ENCODE data around the gene CLK2.
A peak's percentile ranks its signal among the peaks of the same experiment; 100 is the strongest.
"Not testable (repeated sequence)": the region's sequence is repeated elsewhere in the genome, so short reads cannot be mapped to it uniquely, and the experiment has no call there.

CLK2 gene

DNA sequence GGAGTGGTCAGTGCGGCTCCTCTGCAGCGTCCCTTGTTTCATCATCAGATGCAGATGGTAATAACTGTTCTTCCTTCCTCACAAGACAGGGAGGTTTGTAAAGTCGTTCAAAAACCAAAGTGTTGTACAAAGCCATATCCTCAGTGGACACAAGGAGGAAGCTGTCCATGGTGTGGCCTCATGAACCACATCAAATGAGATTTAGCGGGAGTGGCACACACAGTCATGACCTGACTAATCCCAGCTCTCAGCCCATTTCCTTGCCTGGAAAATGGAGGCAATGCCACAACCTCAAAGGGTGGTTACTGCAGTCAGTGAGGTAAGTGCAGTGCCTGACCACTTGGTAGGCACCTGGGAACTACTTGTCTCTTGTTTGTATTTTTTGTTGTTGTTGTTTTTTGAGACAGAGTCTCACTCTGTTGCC is 31.5 kb downstream of the CLK2 start:
- DNase-seq: peak; percentile 78 to 94 (median 86)

DNA sequence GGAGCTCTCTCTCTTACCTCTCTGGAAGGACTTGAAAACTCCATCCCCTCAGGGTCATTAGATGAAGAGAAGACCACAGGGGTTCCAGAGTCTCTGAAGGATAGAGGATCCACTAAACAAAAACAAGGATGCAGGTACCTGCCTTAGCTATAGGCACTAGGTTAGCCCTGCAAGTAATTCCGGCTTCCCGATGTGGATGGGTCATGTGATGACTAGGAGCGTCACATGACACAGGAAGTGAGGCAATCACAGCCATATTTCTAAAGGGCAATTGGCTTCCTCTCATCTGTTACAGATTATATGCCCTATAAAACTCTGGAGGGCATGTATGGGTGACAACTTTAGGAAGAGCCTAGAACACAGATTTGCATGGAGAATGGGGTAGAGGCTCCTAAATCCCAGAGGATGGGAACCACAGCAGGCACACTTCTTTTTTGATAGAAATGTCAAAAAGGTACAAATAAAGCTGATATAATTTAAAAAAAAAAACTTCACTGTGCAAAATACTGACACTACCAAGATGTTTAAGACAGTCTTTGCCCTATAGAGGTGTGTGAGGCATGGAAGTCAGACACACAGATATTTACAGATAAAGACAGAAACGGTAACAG is 32.1 kb downstream of the CLK2 start:
- peak; percentile 87 to 93 (median 90) for DNase-seq

DNA sequence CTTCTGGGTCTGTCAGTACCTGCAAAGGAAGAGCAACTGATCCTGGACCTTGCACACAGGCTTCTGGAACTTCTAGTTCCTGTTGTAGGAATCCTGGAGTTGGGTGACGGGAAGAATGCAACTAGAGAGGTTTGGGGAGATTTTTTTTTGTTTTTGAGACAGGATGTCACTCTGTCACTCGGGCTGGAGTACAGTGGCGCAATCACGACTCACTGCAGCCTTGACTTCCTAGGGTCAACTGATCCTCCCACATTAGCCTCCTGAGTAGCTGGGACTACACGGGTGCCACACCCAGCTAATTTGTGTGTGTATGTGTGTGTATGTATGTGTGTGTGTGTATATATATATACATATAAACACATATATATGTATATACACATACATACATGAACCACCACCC is 36.9 kb downstream of the CLK2 start:
- peak; percentile 16 to 68 (median 57) for DNase-seq

DNA sequence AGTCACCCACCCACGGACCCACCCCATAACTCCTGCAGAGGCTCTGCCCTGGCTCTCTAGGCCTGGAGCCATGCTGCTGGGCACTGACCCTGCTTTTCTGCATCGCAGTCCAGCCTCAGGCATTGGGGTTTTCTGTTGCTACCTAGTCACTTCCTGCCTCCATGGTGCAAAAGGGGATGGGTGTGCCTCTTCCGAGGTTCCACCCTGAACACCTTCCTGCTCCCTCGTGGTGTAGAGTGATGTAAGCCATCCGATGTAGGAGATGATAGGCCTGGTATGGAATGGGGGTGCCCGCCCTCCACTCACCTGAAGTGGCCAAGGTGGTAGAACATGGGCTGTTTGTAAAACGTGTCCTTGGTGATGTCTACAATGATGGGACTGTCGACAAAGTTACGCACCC is 37.9 kb downstream of the CLK2 start:
- DNase-seq: not testable (repeated sequence)

DNA sequence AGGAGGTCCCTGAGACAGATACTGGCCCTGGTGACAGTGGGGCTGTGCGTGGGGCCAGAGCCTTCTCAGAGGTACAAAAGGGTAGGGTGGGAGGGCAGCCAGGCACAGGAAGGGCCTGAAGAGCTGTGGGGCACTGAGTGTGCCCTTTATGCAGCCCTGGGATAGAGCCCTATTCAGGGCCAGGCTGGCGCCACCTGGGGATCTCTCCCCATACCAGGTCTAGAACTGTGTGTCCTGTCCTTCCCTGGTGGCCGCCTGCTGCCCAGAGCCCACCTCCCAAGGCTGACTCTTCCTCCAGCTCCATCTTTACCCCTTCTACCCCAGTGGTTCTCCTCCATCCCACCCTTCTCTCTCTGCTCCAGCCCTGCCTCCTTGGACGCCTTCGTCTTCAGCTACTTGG is 39.8 kb downstream of the CLK2 start:
- DNase-seq: not testable (repeated sequence)

DNA sequence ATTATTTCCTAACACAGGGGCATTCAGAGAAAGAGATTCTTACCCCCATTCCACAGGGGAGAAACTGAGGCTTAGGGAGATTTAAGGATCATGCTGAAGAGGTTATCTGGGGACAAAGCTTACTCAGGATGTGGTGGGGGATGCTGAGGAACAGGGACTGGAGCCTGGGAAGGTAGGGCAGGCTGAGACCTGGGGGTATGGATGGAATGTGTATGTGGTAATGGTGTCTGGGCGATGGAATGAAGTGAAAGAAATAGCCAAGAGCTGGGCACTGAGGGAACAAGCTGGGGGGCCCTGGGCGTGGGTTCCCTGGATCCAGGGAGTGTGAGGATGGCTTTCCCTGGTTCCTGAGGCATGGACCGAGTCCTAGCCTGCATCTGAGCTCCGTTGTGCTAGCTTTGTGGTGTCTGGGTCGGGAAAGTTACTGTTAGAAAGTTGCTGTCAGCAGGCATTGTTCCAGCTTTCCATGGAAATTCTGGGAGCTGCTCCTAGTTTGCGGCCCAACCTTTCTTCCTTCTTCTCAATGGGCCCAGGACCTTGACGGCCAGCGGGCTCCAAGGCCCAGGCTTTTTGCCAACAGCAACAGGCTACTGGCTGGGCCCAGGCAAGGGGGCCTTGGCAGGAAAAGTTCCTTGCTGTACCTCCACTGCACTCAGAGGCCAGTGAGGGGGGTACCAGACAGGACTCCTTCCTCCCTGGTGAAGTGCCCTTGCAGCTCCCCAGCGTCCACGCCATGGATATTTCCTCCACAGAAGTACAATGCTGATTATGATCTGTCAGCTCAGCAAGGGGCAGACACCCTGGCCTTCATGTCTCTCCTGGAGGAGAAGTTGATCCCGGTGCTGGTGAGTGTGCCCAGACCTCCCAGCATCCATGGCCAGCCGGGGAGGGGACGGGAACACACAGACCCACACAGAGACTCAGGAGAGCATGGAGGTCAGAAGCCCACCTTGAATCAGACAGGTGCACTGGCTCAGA is 41.0 kb downstream of the CLK2 start:
- DNase-seq: not testable (repeated sequence)

DNA sequence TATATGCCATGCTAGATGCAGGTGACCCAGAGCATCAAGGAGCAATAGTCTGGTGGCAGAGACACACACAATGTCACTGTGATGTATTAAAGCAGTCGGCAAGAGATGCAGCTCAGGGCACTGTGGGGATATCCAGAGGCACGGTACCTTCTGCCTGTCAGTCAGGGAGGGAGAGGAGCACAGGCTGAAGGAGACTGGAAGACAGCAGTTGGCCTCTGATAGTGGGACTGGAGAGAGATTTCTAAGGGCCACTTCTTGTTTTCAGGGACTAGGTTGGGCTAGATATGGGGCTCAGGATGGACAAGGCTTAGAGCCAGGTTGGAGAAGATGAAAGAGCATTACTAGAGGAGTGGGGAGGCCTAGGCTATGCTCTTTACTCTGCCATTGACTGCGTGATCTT is 42.0 kb downstream of the CLK2 start:
- DNase-seq: not testable (repeated sequence)

DNA sequence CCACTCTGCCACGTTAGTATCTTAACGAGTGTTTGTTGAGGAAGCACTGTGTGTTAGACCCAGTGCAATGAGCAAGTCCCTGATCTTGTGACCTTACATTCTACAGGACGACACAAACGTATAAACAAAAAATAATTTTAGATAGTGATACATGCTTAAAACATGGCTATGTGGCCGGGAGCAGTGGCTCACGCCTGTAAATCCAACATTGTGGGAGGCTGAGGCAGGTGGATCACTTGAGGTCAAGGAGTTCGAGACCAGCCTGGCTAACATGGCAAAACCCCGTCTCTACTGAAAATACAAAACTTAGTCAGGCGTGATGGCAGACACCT is 45.2 kb downstream of the CLK2 start:
- no peak for DNase-seq

DNA sequence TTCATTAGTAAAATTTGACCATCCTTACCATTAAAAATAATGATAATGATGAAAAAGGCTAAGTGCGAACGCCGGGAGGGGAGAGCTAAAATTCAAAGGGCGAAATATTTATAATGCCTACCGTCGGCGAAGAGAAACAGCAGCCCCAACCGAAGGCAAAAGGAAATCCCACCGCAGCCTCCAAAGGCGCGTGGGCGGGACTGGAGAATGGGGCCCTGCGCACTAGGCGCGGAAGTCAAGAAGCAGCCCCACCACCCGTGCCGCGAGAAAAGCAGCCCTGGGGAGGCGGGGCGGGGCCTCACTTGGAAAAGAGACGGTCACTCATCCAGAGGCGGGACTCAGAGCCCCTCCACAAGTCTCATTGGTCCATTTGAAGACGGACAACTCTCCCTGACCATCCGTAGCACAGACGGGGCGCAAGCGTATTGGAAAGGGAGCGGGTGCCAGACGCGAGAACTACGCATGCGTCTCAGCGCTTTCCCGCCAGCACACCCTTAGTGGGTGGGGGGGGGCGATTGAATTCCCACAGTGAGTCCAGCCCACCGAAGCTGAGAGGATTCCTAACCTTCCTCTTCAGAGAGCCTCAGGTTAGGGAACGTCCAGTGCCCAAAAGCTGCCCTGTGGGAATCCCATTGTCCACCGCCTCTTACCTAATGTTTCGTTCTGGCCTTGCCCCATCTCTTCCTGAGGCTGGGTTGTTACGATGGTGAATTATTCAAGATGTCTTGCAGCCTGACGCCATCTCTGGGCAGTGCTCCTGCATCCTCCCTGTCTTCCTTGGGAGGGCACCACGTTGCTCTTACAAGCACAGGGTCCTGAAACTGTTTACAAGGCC is 45.8 kb downstream of the CLK2 start:
- DNase-seq: peak; percentile 98 to 99 (median 98)

DNA sequence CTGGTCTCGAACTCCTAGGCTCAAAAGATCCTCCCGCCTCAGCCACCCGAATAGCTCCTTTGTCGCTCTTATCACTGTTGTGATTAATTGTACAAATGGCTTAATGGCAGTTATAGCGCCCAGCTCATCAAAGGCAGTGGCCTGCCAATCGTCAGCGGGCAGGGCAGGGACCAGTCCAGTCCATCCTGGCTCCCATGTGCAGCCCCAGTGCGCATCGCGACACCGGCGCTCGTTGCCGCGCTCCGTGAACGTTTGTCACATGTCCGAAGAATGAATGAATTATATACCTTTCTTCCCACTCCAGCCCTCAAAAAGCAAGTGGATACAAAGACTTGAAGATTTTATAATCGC is 46.4 kb downstream of the CLK2 start:
- peak; percentile 65 to 73 (median 68) for DNase-seq

DNA sequence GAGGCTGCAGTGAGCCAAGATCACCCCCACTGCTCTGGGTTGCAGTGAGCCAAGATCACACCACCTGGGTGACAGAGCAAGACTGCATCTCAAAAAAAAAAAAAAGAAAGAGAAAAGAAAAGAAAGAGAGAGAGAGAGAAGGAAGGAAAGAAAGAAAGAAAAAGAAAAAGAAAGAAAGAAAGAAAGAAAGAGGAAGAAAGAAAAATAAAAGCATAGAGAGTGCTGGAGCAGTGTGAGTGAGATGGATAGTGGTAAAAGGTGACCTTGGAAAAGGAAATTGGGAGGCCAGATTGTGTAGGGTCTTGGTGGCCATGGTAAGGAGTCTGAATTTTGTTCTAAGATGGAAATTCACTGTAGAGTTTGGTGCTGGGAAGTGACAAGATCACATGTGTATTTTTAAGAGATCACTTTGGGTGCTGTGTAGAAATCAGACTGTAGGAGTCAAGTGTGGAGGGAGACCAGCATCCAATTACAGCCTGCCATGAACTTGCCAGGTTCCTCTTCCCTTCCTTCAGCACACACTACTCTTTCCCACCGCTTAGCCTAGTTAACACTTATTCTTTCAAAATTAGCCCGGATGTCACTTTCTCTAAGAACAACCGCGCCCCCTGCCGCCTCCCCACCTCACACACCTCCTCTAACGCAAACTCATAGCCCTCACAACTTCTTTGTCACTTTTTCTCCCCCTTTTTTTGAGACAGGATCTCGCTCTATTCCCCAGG is 47.0 kb downstream of the CLK2 start:
- peak; percentile 80 to 92 (median 91) for DNase-seq

DNA sequence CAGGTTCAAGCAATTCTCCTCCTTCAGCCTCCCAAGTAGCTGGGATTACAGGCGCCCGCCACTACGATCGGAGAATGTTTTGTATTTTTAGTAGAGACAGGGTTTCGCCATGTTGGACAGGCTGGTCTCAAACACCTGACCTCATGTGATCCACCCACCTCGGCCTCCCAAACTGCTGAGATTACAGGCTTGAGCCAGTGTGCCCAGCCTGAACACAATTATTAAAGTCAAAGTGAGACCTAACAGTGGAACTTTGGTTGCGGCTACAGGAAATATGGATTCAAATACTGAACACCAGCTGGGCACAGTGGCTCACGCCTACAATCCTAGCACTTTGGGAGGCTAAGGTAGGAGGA is 47.9 kb downstream of the CLK2 start:
- peak in 2 of 4 experiments; percentile 7 to 11 for DNase-seq

DNA sequence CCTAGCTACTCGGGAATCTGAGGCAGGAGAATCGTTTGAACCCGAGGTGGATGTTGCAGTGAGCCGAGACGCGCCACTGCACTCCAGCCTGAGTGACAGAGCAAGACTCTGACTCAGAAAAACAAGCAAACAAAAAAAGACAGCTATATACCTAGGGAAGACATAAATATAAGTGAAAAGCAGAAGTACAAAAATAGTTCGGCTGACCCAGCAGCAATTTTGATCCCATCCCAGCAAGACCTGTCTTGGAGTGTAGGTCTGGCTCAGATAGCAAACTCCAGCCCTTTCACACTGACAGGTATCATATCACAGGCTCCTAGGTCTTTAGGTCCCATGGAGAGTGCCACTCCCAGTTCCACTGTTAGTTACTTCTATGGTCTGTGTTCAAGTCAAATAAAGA is 50.3 kb downstream of the CLK2 start:
- peak; percentile 29 to 69 (median 62) for DNase-seq

DNA sequence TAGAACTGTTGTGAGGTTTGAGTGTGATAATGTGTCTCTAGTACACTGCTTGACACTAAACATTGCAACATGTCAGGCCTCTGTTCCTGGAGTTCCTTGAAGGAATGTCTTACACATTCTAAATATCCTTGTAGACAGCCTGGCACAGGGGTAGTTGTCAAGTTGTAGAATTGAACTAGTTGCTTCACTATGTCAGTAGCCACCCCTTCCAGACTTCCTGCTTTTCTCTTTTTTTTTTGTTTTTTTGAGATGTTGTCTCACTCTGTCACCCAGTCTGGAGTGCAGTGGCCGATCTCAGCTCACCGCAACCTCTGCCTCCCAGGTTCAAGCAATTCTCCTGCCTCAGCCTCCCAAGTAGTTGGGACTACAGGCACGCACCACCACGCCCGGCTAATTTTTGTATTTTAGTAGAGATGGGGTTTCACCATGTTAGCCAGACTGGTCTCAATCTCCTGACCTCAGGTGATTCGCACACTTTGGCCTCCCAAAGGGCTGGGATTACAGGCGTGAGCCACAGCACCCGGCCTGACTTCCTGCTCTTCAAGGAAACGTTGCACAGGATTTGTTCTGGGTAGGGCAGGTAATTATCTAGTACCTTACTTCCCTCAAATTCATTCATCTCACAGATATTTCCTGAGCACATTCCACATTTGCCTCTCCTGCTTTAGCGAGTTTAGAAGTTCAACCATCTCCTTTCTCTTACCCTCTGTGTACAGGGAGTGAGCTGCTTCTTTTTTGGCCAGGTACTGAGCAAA is 52.9 kb downstream of the CLK2 start:
- peak; percentile 14 to 56 (median 41) for DNase-seq

DNA sequence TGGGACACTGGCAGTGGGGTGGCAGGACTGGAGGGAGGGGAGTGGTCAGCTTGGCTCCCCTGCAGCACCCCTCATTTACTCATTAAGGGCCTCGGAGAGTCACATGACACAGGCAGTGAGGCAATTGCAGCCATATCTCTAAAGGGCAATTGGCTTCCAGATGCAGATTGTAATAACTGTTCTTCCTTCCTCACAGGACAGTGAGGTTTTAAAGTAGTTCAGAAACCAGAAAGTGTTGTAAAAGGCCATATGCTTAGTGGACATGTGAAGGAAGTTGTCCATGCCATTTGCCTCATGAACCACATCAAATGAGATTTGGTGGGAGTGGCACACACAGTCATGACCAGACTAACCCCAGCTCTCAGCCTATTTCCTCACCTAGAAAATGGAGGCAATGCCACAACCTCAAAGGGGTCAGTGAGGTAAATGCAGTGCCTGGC is 53.7 kb downstream of the CLK2 start:
- peak; percentile 58 to 84 (median 76) for DNase-seq

DNA sequence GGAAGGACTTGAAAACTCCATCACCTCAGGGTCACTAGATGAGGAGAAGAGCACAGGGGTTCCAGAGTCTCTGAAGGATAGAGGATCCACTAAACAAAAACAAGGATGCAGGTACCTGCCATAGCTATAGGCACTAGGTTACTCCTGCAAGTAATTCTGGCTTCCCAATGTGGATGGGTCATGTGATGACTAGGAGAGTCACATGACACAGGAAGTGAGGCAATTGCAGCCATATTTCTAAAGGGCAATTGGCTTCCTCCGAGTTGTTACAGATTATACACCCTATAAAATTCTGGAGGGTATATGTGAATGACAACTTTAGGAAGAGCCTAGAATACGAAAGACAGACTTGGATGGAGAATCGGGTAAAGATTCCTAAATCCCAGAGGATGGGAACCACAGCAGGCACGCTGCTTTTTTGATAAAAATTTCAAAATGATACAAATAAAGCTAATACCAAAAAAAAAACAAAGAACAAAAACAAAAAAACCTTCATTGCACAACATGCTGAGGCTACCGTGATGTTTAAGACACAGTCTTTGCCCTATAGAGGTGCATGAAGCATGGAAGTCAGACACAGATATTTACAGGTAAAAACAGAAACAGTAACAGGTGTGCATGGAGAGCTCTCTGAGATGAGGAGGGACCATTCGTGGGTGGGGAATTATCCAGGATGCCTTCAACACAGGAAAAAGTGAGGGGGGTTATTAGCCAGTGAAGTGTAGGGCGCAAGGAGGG is 54.3 kb downstream of the CLK2 start:
- DNase-seq: peak; percentile 63 to 73 (median 70)

DNA sequence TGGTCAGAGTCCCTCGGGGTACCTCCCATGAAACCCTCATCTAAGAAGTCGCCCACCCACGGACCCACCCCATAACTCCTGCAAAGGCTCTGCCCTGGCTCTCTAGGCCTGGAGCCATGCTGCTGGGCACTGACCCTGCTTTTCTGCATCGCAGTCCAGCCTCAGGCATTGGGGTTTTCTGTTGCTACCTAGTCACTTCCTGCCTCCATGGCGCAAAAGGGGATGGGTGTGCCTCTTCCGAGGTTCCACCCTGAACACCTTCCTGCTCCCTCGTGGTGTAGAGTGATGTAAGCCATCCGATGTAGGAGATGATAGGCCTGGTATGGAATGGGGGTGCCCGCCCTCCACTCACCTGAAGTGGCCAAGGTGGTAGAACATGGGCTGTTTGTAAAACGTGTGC is 58.6 kb downstream of the CLK2 start:
- DNase-seq: not testable (repeated sequence)
